HEK293 (cell line): ENCODE results near the gene RAP1GAP.

Experiments
- CTCF ChIA-PET: fragments of 350-600 bp; formaldehyde crosslinking; extraction: SDS; loops from one replicate; lab custom pipeline; 2021; ENCODE audit warnings: antibody characterized with exemption; lab: Yijun Ruan, JAX
- POLR2A ChIA-PET: fragments of 300-600 bp; formaldehyde crosslinking; extraction: SDS; loops from one replicate; lab custom pipeline; 2020; ENCODE audit warnings: antibody characterized with exemption, inconsistent platforms; lab: Yijun Ruan, JAX
- H3K27ac ChIP-seq: fragments of 200-500 bp; sonication (Bioruptor generic); 2 replicates; pipeline ENCODE4 v1.5.1; 2014; ENCODE audit warnings: low read depth, low read length, control low read depth, inconsistent platforms; ENCODE audit errors: extremely low read depth
- H3K36me3 ChIP-seq, 2 experiments: fragments of 200-500 bp in 1 of 2; sonication (Bioruptor generic) in 1 of 2; 1 replicate in 1 of 2; 2 replicates in 1 of 2; pipeline ENCODE4 v1.5.1; 2014 to 2017; ENCODE audit warnings: inconsistent platforms in 2 of 2, low read length in 2 of 2; ENCODE audit not compliant: control insufficient read depth in 2 of 2, insufficient read depth in 1 of 2
- H3K4me1 ChIP-seq: fragments of 200-500 bp; sonication (Bioruptor generic); 2 replicates; pipeline ENCODE4 v1.5.1; 2014; ENCODE audit warnings: mild to moderate bottlenecking, low read length, inconsistent platforms; ENCODE audit not compliant: control insufficient read depth, insufficient read depth
- H3K4me3 ChIP-seq: 2 replicates; pipeline ENCODE4 v1.5.1; 2011; ENCODE audit warnings: low read depth, mild to moderate bottlenecking, control low read depth, low read length, moderate library complexity
- H3K9me3 ChIP-seq: fragments of 200-500 bp; sonication (Bioruptor generic); 2 replicates; pipeline ENCODE4 v1.5.1; 2014; ENCODE audit warnings: low read depth, low read length, inconsistent platforms; ENCODE audit not compliant: control insufficient read depth, insufficient read depth
- MEIS1 ChIP-seq: sonication (generic); formaldehyde crosslinking; IDR thresholded peaks from 2 replicates; pipeline ENCODE4 v1.8.1; 2022; ENCODE audit warnings: missing genetic modification reagents, mild to moderate bottlenecking, borderline replicate concordance
- SCRT2 ChIP-seq: fragments of 450-650 bp; formaldehyde crosslinking; IDR thresholded peaks from 2 replicates; pipeline ENCODE4 v1.5.1; 2016; ENCODE audit warnings: missing biosample characterization, missing genetic modification characterization
- ZFHX2 ChIP-seq: fragments of 450-650 bp; formaldehyde crosslinking; conservative IDR thresholded peaks from 2 replicates; pipeline ENCODE4 v1.5.1; 2016; ENCODE audit warnings: missing biosample characterization, missing genetic modification characterization
- ZFP69B ChIP-seq: fragments of 450-650 bp; formaldehyde crosslinking; IDR thresholded peaks from 2 replicates; pipeline ENCODE4 v1.5.1; 2016; ENCODE audit warnings: missing biosample characterization, missing genetic modification characterization
- ZNF121 ChIP-seq: fragments of 450-650 bp; formaldehyde crosslinking; IDR thresholded peaks from 2 replicates; pipeline ENCODE4 v1.5.1; 2016; ENCODE audit warnings: missing biosample characterization, missing genetic modification characterization
- ZNF184 ChIP-seq: fragments of 450-650 bp; IDR thresholded peaks from 2 replicates; pipeline ENCODE4 v1.5.1; 2018; ENCODE audit warnings: missing biosample characterization, mild to moderate bottlenecking, missing genetic modification characterization
- ZNF2 ChIP-seq: fragments of 450-650 bp; formaldehyde crosslinking; IDR thresholded peaks from 2 replicates; pipeline ENCODE4 v1.5.1; 2016; ENCODE audit warnings: missing biosample characterization, missing genetic modification characterization
- ZNF202 ChIP-seq: fragments of 450-650 bp; formaldehyde crosslinking; IDR thresholded peaks from 2 replicates; pipeline ENCODE4 v1.5.1; 2016; ENCODE audit warnings: missing biosample characterization, missing genetic modification characterization, borderline replicate concordance
- ZNF473 ChIP-seq: fragments of 450-650 bp; formaldehyde crosslinking; IDR thresholded peaks from 2 replicates; pipeline ENCODE4 v1.5.1; 2017; ENCODE audit warnings: missing biosample characterization, missing genetic modification characterization
- ZNF544 ChIP-seq: fragments of 450-650 bp; formaldehyde crosslinking; IDR thresholded peaks from 2 replicates; pipeline ENCODE4 v1.5.0; 2017; ENCODE audit warnings: missing biosample characterization, missing genetic modification characterization
- ZNF555 ChIP-seq: fragments of 450-650 bp; formaldehyde crosslinking; conservative IDR thresholded peaks from 2 replicates; pipeline ENCODE4 v1.5.1; 2017; ENCODE audit warnings: missing biosample characterization, mild to moderate bottlenecking, missing genetic modification characterization, inconsistent platforms
- ZNF558 ChIP-seq: fragments of 450-650 bp; formaldehyde crosslinking; IDR thresholded peaks from 2 replicates; pipeline ENCODE4 v1.5.1; 2016; ENCODE audit warnings: missing biosample characterization, missing genetic modification characterization
- ZNF571 ChIP-seq: fragments of 450-650 bp; formaldehyde crosslinking; IDR thresholded peaks from 2 replicates; pipeline ENCODE4 v1.5.0; 2017; ENCODE audit warnings: missing biosample characterization, missing genetic modification characterization
- ZNF610 ChIP-seq: fragments of 450-650 bp; formaldehyde crosslinking; IDR thresholded peaks from 2 replicates; pipeline ENCODE4 v1.5.1; 2016; ENCODE audit warnings: missing biosample characterization, missing genetic modification characterization, borderline replicate concordance
- ZNF76 ChIP-seq: fragments of 450-650 bp; formaldehyde crosslinking; IDR thresholded peaks from 2 replicates; pipeline ENCODE4; 2016; ENCODE audit warnings: low read depth, missing biosample characterization, missing genetic modification characterization, borderline replicate concordance
- ZNF768 ChIP-seq: fragments of 450-650 bp; formaldehyde crosslinking; IDR thresholded peaks from 2 replicates; pipeline ENCODE4 v1.5.1; 2018; ENCODE audit warnings: missing biosample characterization, mild to moderate bottlenecking, missing genetic modification characterization
- ZXDB ChIP-seq: fragments of 450-650 bp; formaldehyde crosslinking; IDR thresholded peaks from 2 replicates; pipeline ENCODE4 v1.5.1; 2016; ENCODE audit warnings: missing biosample characterization, missing genetic modification characterization
- TF ChIP-seq, protein P1 (sequence below): fragments of 450-650 bp; formaldehyde crosslinking; IDR thresholded peaks from 2 replicates; pipeline ENCODE4 v1.5.1; 2016; ENCODE audit warnings: missing biosample characterization, missing genetic modification characterization
- TF ChIP-seq, protein P2 (sequence below): fragments of 450-650 bp; formaldehyde crosslinking; IDR thresholded peaks from 2 replicates; pipeline ENCODE4 v1.5.1; 2016; ENCODE audit warnings: missing biosample characterization, missing genetic modification characterization, low read depth
- TF ChIP-seq, protein P3 (sequence below): fragments of 450-650 bp; formaldehyde crosslinking; IDR thresholded peaks from 2 replicates; pipeline ENCODE4 v1.5.1; 2016; ENCODE audit warnings: missing biosample characterization, missing genetic modification characterization, borderline replicate concordance

Gene RAP1GAP

DNA sequence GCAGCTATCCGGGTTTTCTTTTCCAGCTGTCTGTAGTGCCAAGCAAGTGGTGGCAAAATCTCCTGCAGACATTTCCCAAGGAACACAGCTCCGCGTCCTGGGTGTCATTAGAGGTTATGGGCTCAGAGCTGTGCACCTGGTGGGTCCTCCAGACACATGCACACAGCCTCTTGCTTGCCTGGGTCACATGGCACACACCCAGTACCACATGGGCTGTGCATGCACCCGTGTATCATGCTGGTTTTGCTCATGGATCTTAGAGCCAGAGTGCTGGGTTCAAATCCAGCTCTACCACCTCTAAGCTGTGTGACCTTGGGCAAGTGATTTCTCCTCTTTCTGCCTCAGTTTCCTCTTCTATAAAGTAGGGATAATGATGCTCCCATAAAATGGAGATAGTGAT is 98.3 kb downstream of the RAP1GAP start:
- Histone ChIP-seq H3K27ac (no peak overlapping the region), H3K4me3 (no peak overlapping the region), H3K36me3 (no peaks in the 10 kb centered on the region), H3K9me3 (no peaks in the 10 kb centered on the region), H3K4me1 (no peaks in the 10 kb centered on the region; the same call in 1 of the 2 replicates)
- POLR2A ChIA-PET, result interaction anchor here (1.2 kb wide), 1 partner anchor 202 kb away, joined by 3 read pairs; no protein-coding TSS in a partner anchor
- CTCF ChIA-PET, result interaction anchor here (5.2 kb wide), 1 partner anchor 201 kb away, joined by 31 read pairs; no protein-coding TSS in a partner anchor
- TF ChIP-seq, protein P1, sequence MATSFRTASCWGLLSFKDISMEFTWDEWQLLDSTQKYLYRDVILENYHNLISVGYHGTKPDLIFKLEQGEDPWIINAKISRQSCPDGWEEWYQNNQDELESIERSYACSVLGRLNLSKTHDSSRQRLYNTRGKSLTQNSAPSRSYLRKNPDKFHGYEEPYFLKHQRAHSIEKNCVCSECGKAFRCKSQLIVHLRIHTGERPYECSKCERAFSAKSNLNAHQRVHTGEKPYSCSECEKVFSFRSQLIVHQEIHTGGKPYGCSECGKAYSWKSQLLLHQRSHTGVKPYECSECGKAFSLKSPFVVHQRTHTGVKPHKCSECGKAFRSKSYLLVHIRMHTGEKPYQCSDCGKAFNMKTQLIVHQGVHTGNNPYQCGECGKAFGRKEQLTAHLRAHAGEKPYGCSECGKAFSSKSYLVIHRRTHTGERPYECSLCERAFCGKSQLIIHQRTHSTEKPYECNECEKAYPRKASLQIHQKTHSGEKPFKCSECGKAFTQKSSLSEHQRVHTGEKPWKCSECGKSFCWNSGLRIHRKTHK, result no peak
- TF ChIP-seq ZNF558 (tag by site-specific recombination) (no peak), ZNF544 (tag by site-specific recombination) (no peak), ZXDB (tag by site-specific recombination) (no peak), ZNF571 (no peak), ZNF2 (tag by site-specific recombination) (no peak), ZNF121 (tag by site-specific recombination) (no peak), ZNF202 (tag by site-specific recombination) (no peak), ZFHX2 (no peak)

DNA sequence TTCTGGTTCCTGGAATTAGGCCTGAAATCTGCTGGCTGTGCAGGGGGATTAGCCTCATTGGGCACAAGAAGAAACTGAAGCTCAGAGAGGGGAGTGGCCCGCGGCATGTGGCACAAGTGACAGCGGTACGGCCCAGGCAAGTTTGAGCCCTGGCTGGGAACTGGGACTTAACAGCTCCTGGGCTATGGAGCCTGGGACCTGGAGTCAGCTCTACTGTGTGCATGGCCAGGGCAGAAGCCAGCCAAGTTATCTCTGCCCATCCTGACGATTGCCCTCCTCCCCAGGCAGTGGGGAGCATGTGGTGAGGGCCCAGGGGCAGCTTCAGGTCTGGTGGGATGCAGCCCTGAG is 98.7 kb downstream of the RAP1GAP start:
- POLR2A ChIA-PET, result interaction anchor here (1.2 kb wide), 1 partner anchor 202 kb away, joined by 3 read pairs; no protein-coding TSS in a partner anchor
- no peak overlapping the region for H3K4me3 ChIP-seq
- TF ChIP-seq, protein P2, sequence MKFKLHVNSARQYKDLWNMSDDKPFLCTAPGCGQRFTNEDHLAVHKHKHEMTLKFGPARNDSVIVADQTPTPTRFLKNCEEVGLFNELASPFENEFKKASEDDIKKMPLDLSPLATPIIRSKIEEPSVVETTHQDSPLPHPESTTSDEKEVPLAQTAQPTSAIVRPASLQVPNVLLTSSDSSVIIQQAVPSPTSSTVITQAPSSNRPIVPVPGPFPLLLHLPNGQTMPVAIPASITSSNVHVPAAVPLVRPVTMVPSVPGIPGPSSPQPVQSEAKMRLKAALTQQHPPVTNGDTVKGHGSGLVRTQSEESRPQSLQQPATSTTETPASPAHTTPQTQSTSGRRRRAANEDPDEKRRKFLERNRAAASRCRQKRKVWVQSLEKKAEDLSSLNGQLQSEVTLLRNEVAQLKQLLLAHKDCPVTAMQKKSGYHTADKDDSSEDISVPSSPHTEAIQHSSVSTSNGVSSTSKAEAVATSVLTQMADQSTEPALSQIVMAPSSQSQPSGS (tag by site-specific recombination), result no peak
- TF ChIP-seq ZNF184 (tag by site-specific recombination), result no peak
- no peak for TF ChIP-seq ZNF473 (tag by site-specific recombination)
- no peak for TF ChIP-seq ZNF610 (tag by site-specific recombination)
- no peak for TF ChIP-seq ZFP69B (tag by site-specific recombination)
- no peak for TF ChIP-seq ZNF76 (tag by site-specific recombination)
- TF ChIP-seq SCRT2 (tag by site-specific recombination), result no peak
- TF ChIP-seq, protein P3, sequence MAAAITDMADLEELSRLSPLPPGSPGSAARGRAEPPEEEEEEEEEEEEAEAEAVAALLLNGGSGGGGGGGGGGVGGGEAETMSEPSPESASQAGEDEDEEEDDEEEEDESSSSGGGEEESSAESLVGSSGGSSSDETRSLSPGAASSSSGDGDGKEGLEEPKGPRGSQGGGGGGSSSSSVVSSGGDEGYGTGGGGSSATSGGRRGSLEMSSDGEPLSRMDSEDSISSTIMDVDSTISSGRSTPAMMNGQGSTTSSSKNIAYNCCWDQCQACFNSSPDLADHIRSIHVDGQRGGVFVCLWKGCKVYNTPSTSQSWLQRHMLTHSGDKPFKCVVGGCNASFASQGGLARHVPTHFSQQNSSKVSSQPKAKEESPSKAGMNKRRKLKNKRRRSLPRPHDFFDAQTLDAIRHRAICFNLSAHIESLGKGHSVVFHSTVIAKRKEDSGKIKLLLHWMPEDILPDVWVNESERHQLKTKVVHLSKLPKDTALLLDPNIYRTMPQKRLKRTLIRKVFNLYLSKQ, result no peak
- TF ChIP-seq ZNF555 (tag by site-specific recombination), result no peak
- TF ChIP-seq MEIS1 (CRISPR knock-in tag), result no peak
- no peak for TF ChIP-seq ZNF768
- TF ChIP-seq, all 188 proteins: peak for 0
- Histone ChIP-seq H3K36me3 (no peaks in the 10 kb centered on the region), H3K9me3 (no peaks in the 10 kb centered on the region), H3K4me1 (no peaks in the 10 kb centered on the region; the same call in 1 of the 2 replicates), H3K27ac (no peak overlapping the region)
- CTCF ChIA-PET, result interaction anchor here (5.2 kb wide), 1 partner anchor 201 kb away, joined by 31 read pairs; no protein-coding TSS in a partner anchor
